Activated naive CD4-positive, alpha-beta T cell treated with anti-CD3 and anti-CD28 coated beads, Interleukin-2, amount 10 ng/mL, durations not matched to agents 7 days and 5 days (primary cell): ENCODE data around the gene FARS2.

Source experiments
- CTCF ChIA-PET: fragments of 350-600 bp; sonication (Branson Sonifier 250); formaldehyde crosslinking; loops from one replicate; lab custom pipeline; 2021; ENCODE audit warnings: antibody characterized with exemption; lab: Charles Lee
- DNase-seq: peaks from one replicate; pipeline ENCODE4 v3.0.0-alpha.2; 2020
- H3K27ac Mint-ChIP-seq: one replicate; pipeline ENCODE4 v1.8.0; 2021; ENCODE audit warnings: mild to moderate bottlenecking, moderate library complexity, mixed read lengths
- H3K27me3 Mint-ChIP-seq: one replicate; pipeline ENCODE4 v1.8.0; 2021; ENCODE audit warnings: mild to moderate bottlenecking, mixed read lengths
- H3K36me3 Mint-ChIP-seq: one replicate; pipeline ENCODE4 v1.8.0; 2021; ENCODE audit warnings: mixed read lengths
- H3K4me1 Mint-ChIP-seq: one replicate; pipeline ENCODE4 v1.8.0; 2021; ENCODE audit warnings: mixed read lengths
- H3K4me3 Mint-ChIP-seq: one replicate; pipeline ENCODE4 v1.8.0; 2021; ENCODE audit warnings: mild to moderate bottlenecking, moderate library complexity, mixed read lengths
- H3K9me3 Mint-ChIP-seq: one replicate; pipeline ENCODE4 v1.8.0; 2021; ENCODE audit warnings: mixed read lengths

Gene FARS2

GRCh38 chr6:5763871-5764270 lies 502.6 kb downstream of the FARS2 start:
- Mint-ChIP-seq H3K4me3 (no peak overlapping the region), H3K27ac (no peak overlapping the region), H3K4me1 (no peaks in the 10 kb centered on the region), H3K36me3 (peaks cover 4% of the 10 kb centered on the region), H3K27me3 (no peaks in the 10 kb centered on the region), H3K9me3 (peaks cover 5% of the 10 kb centered on the region)
- DNase-seq: no peak
- CTCF ChIA-PET: no interaction called here

GRCh38 chr6:5764401-5764955 lies 503.2 kb downstream of the FARS2 start:
- Mint-ChIP-seq H3K27me3 (no peaks in the 10 kb centered on the region), H3K27ac (no peak overlapping the region), H3K4me1 (no peaks in the 10 kb centered on the region), H3K36me3 (peaks cover 5% of the 10 kb centered on the region), H3K9me3 (peaks cover 5% of the 10 kb centered on the region), H3K4me3 (no peak overlapping the region)
- CTCF ChIA-PET: no interaction called here
- no peak for DNase-seq

- H3K4me3 Mint-ChIP-seq: no peak overlapping the region
- no peaks in the 10 kb centered on the region for H3K27me3 Mint-ChIP-seq
- no peaks in the 10 kb centered on the region for H3K4me1 Mint-ChIP-seq
- H3K27ac Mint-ChIP-seq: no peak overlapping the region
- peaks cover 6% of the 10 kb centered on the region for H3K36me3 Mint-ChIP-seq
- no peak for DNase-seq
- CTCF ChIA-PET: no interaction called here
- H3K9me3 Mint-ChIP-seq: peaks cover 5% of the 10 kb centered on the region
These were observed 503.9 kb downstream of the FARS2 start for GRCh38 chr6:5765141-5765760.

GRCh38 chr6:5766260-5766659 lies 504.9 kb downstream of the FARS2 start:
- H3K4me1 Mint-ChIP-seq: no peaks in the 10 kb centered on the region

GRCh38 chr6:5767471-5767870 lies 506.2 kb downstream of the FARS2 start:
- no peak overlapping the region for H3K4me3 Mint-ChIP-seq

More at GRCh38 chr6:5766260-5766659, 504.9 kb downstream of the FARS2 start:
- H3K9me3 Mint-ChIP-seq: peaks cover 5% of the 10 kb centered on the region
- peaks cover 8% of the 10 kb centered on the region for H3K36me3 Mint-ChIP-seq
- CTCF ChIA-PET: no interaction called here
- no peak overlapping the region for H3K4me3 Mint-ChIP-seq
- no peak overlapping the region for H3K27ac Mint-ChIP-seq
- DNase-seq: no peak
- no peaks in the 10 kb centered on the region for H3K27me3 Mint-ChIP-seq

GRCh38 chr6:5771211-5771610 lies 509.9 kb downstream of the FARS2 start:
- peaks cover 5% of the 10 kb centered on the region for H3K9me3 Mint-ChIP-seq
- no peak for DNase-seq
- H3K27ac Mint-ChIP-seq: no peak overlapping the region
- no peak overlapping the region for H3K4me3 Mint-ChIP-seq
- CTCF ChIA-PET: no interaction called here
- H3K36me3 Mint-ChIP-seq: peaks cover 9% of the 10 kb centered on the region
- H3K27me3 Mint-ChIP-seq: no peaks in the 10 kb centered on the region
- H3K4me1 Mint-ChIP-seq: no peaks in the 10 kb centered on the region

More at GRCh38 chr6:5767471-5767870, 506.2 kb downstream of the FARS2 start:
- H3K9me3 Mint-ChIP-seq: peaks cover 5% of the 10 kb centered on the region
- H3K4me1 Mint-ChIP-seq: no peaks in the 10 kb centered on the region
- no peaks in the 10 kb centered on the region for H3K27me3 Mint-ChIP-seq
- CTCF ChIA-PET: interaction anchor here (0.7 kb wide), 1 partner anchor 296 kb away, joined by 3 read pairs; no protein-coding TSS in a partner anchor
- H3K36me3 Mint-ChIP-seq: peaks cover 8% of the 10 kb centered on the region
- no peak for DNase-seq
- H3K27ac Mint-ChIP-seq: no peak overlapping the region

- Mint-ChIP-seq H3K9me3 (peaks cover 5% of the 10 kb centered on the region), H3K27ac (no peak overlapping the region), H3K36me3 (peaks cover 9% of the 10 kb centered on the region), H3K4me3 (no peak overlapping the region), H3K4me1 (no peaks in the 10 kb centered on the region), H3K27me3 (no peaks in the 10 kb centered on the region)
- no peak for DNase-seq
- CTCF ChIA-PET: interaction anchor here (0.6 kb wide), 1 partner anchor 1241 kb away, joined by 3 read pairs; no protein-coding TSS in a partner anchor
These were observed 510.6 kb downstream of the FARS2 start for GRCh38 chr6:5771759-5772390.

GRCh38 chr6:5772408-5773120 lies 511.3 kb downstream of the FARS2 start:
- CTCF ChIA-PET: no interaction called here
- Mint-ChIP-seq H3K27me3 (no peaks in the 10 kb centered on the region), H3K9me3 (peaks cover 5% of the 10 kb centered on the region), H3K4me3 (no peak overlapping the region), H3K4me1 (no peaks in the 10 kb centered on the region), H3K27ac (no peak overlapping the region), H3K36me3 (peaks cover 9% of the 10 kb centered on the region)
- no peak for DNase-seq

- H3K27ac Mint-ChIP-seq: no peak overlapping the region
- H3K9me3 Mint-ChIP-seq: no peaks in the 10 kb centered on the region
- H3K4me3 Mint-ChIP-seq: no peak overlapping the region
- H3K27me3 Mint-ChIP-seq: no peaks in the 10 kb centered on the region
- no peaks in the 10 kb centered on the region for H3K4me1 Mint-ChIP-seq
- peaks cover 1% of the 10 kb centered on the region for H3K36me3 Mint-ChIP-seq
- CTCF ChIA-PET: no interaction called here
- DNase-seq: no peak
These were observed 514.8 kb downstream of the FARS2 start for GRCh38 chr6:5776104-5776503.

GRCh38 chr6:5776706-5777390 lies 515.5 kb downstream of the FARS2 start:
- Mint-ChIP-seq H3K9me3 (no peaks in the 10 kb centered on the region), H3K27ac (no peak overlapping the region), H3K4me1 (no peaks in the 10 kb centered on the region), H3K36me3 (peaks cover 1% of the 10 kb centered on the region), H3K27me3 (no peaks in the 10 kb centered on the region), H3K4me3 (no peak overlapping the region)
- no peak for DNase-seq
- CTCF ChIA-PET: no interaction called here

GRCh38 chr6:5778317-5778857 lies 517.1 kb downstream of the FARS2 start:
- DNase-seq: no peak
- Mint-ChIP-seq H3K27ac (no peak overlapping the region), H3K4me3 (no peak overlapping the region), H3K4me1 (no peaks in the 10 kb centered on the region), H3K36me3 (peaks cover 1% of the 10 kb centered on the region), H3K27me3 (no peaks in the 10 kb centered on the region), H3K9me3 (no peaks in the 10 kb centered on the region)
- CTCF ChIA-PET: no interaction called here

GRCh38 chr6:5778906-5779305 lies 517.6 kb downstream of the FARS2 start:
- Mint-ChIP-seq H3K27me3 (no peaks in the 10 kb centered on the region), H3K4me1 (no peaks in the 10 kb centered on the region), H3K4me3 (no peak overlapping the region), H3K27ac (no peak overlapping the region), H3K36me3 (peaks cover under 1% of the 10 kb centered on the region), H3K9me3 (no peaks in the 10 kb centered on the region)
- CTCF ChIA-PET: no interaction called here
- DNase-seq: no peak

- Mint-ChIP-seq H3K27ac (no peak overlapping the region), H3K36me3 (no peaks in the 10 kb centered on the region), H3K9me3 (no peaks in the 10 kb centered on the region), H3K4me1 (no peaks in the 10 kb centered on the region), H3K27me3 (peaks cover 5% of the 10 kb centered on the region), H3K4me3 (no peak overlapping the region)
- CTCF ChIA-PET: no interaction called here
- DNase-seq: no peak
These were observed 519.7 kb downstream of the FARS2 start for GRCh38 chr6:5781019-5781418.
